HG03066 (cell line): ENCODE measurements around the gene GPRIN3.
A peak's percentile ranks its signal among the peaks of the same experiment; 100 is the strongest.

Experiments used
- ATAC-seq: cut with Tn5 transposase; IDR thresholded peaks from one replicate; pipeline ENCODE4 v1.9.1; 2021; ENCODE audit warnings: low read depth; ENCODE audit not compliant: unreplicated experiment

GPRIN3 gene

GRCh38 chr4:89294573-89295269 lies 12.9 kb downstream of the GPRIN3 start:
- peak; percentile 80 for ATAC-seq

DNA sequence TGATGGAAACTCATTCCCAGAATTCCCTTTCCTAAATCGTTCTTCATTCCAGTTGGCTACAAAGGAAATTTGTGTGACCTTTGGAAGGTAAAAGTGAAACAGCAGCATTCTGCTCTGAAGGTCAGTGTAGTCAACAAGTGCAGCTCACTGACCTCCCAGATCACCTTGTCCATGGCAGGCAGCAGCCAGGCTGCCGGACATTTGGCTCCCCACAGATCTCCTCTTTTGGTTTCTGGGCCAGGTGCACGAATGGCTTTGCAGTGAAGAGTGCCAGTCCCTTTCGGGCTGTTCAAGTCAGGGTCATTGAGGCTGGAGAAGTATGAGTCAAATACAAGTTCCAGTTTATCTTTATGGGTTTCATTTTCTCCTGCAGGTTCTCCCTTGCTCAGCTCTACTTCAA lies 14.3 kb downstream of the GPRIN3 start:
- no peak for ATAC-seq

- ATAC-seq: no peak
These were observed 16.7 kb downstream of the GPRIN3 start for GRCh38 chr4:89290727-89291516.

DNA sequence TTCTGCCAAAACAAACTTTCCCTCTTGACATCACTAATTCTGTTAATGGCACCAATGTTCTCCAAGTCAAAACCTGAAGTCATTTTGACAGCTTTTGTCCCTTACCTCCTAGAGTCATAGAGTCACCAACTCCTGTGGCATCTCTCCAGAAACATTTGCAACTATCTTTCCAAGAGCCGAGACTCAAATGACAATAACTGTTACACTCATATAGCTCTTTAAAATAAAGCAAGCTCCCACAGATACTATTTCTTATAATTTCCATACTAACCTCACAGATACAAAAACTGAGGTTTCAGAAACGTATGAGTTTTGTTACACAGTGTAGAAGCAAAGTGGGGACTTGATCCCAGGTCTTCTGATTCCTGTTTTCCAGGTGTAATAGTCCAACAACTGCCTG lies 18.3 kb downstream of the GPRIN3 start:
- ATAC-seq: no peak

- ATAC-seq: no peak
These were observed 19.2 kb downstream of the GPRIN3 start for GRCh38 chr4:89288430-89288829.

- ATAC-seq: no peak
These were observed 19.7 kb downstream of the GPRIN3 start for GRCh38 chr4:89287945-89288344.

GRCh38 chr4:89285745-89286144 lies 21.9 kb downstream of the GPRIN3 start:
- no peak for ATAC-seq

DNA sequence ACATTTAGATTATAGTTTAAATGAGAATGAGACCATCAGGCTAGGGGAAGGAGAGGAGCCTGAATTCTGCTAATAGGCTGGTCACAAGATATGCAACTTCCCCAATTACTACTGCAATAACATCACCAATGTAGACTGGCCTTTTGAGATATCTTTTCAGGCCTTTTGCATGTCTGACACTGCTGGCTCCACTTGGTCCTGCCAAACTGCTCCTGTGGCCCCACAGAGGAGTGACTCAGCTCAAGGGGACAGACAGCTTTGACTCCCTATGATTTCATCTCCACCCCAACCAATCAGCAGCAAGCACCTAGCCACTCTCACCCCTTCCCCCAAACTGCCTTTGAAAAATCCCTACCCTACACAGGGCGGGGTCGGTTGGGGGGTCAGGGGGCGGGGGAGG lies 22.8 kb downstream of the GPRIN3 start:
- no peak for ATAC-seq

DNA sequence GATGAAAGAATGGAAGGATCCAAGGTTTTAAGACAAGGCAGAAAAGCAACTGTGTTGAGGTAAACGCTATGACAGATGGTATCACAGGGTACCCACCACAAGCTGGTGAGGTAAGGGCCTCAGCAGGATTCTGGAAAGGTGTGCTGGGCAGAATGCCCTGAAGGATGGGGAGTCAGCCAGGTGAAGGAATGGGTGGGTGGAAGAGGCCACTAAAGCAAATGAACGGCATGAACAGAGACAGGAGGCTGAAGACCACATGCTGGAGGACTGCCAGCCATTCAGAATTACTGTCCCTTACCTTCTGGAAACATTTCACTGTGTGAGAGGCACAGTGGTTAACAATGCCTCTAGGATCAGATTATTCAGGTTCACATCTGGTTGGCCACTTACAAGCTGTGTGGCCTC lies 23.6 kb downstream of the GPRIN3 start:
- no peak for ATAC-seq

- ATAC-seq: no peak
These were observed 24.2 kb downstream of the GPRIN3 start for GRCh38 chr4:89283226-89284009.

- ATAC-seq: no peak
These were observed 28.2 kb downstream of the GPRIN3 start for GRCh38 chr4:89279385-89279784.

GRCh38 chr4:89277412-89277811 lies 30.2 kb downstream of the GPRIN3 start:
- ATAC-seq: no peak

- ATAC-seq: no peak
These were observed 31.3 kb downstream of the GPRIN3 start for GRCh38 chr4:89276296-89276695.

DNA sequence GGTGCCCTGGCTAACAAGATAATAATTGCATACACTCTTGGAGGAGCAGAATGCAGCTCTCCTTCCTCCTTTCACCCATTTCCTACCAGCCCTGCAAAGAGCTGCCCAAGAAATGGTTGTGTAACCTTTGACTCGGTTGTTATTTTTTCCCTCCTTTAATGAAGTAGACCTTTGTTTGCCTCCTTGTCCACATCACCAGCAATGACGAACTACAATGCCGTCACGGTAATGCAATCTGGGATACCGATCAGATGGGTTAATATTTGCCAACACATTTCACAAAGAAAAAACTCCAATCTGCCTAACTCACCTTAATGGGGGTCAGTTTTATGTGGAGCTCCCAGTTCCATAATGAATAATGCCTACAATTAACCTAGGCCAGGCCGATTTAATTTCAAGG lies 32.0 kb downstream of the GPRIN3 start:
- no peak for ATAC-seq

DNA sequence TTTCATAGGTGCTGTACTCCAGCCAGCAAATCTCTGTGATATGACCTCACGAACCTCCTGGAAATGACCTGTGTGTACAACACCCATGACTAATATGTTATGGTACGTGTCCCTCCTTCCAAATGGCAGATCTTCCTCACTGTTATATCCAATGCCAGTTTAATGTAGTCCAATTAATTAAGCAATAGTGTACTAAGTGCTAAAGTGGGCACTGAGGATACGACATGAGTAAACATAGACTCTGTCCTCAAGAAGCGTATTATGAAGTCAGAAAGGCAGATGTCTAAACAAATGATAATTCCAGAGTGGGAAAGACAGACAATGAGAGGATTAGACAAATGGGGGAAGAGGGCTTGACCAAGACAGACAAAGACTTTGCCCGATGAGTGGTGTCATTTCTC lies 33.9 kb downstream of the GPRIN3 start:
- no peak for ATAC-seq

DNA sequence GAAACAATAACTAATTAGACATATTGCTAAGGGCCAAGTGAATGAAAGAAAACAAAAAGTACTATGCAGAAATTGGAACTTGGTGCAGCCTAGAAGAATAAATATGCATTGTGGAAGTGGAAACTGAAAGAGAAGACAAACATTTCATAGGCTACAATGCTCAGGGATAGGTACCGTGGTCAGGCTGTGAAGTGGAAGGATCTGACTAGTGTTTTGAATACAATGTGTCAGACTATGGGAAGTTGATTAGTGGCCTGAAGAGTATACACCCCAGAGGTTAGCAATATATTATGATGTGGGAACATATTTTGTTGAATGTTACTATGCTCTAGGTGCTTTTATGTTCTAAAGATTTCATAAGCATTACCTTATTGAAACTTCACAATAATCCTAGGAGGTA lies 36.8 kb downstream of the GPRIN3 start:
- no peak for ATAC-seq

DNA sequence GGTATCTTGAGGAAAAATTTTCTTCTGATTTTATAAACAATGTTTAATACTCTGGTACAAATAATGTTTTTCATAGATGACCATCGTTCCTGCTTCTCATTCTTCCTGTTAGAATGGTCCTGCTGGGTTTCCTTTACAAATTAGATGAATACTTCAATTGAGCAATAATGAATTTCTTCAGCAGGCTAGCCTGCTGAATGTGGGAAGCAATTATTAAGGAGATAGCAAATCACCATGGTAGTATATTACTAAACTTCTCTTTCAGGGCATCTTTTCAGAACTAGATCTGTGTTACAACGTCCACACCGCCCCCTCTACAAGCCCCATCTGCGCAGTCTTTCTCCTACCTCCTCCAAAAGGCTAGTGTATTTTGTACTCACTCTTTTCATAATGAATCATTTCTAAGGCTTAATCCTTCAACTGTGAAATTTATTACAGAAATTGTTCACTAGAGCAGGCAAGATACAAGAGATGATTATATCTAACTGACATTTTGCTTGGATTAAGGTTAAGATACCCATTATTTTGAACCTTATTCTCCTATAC lies 38.4 kb downstream of the GPRIN3 start:
- no peak for ATAC-seq

DNA sequence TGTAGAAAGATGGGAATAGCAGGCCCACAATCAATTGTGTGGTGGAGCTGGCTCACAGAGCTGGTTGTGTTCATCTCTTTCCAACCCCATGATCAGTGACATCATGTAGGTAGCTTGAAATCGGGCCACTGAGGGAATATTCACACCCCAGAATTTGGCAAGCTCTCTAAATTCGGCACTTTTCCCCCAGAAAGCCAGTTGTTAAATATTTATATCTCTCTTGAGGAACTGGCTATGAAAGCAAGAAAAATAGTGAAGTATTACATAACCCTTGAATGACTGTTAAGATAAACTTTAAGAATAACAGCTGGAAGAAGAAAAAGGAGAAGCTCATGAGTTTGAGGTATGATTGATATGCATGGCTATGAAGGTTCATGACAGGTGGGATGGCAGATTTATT lies 38.9 kb downstream of the GPRIN3 start:
- ATAC-seq: no peak

GRCh38 chr4:89267846-89268245 lies 39.8 kb downstream of the GPRIN3 start:
- no peak for ATAC-seq

DNA sequence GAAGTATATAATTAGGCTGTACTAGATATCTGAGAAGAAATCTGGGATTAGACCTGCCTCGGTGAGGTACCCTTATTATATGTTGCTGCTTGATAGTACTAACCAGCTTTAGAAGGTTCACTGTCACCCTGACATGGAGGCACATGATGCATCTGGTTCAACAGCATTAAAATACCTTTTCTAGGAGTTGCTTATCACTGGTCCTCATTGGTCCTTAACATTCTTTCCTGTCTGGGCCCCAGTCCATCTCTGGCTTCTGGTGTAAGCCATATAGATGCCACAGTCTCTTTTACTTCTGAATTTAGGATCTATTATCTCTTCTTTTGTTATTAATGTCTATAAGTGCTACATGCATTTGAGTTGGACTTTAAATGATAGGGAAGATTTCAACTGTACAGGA lies 40.2 kb downstream of the GPRIN3 start:
- ATAC-seq: no peak

GRCh38 chr4:89266128-89266527 lies 41.5 kb downstream of the GPRIN3 start:
- ATAC-seq: no peak
